HG02798 (cell line): ENCODE data around the gene HPSE2.

Experiments used
- ATAC-seq: cut with Tn5 transposase; IDR thresholded peaks from one replicate; pipeline ENCODE4 v1.9.1; 2021; ENCODE audit warnings: mild to moderate bottlenecking; ENCODE audit not compliant: unreplicated experiment, poor library complexity

HPSE2 gene

GRCh38 chr10:98453729-98454128, 781.9 kb downstream of the HPSE2 start:
- no peak for ATAC-seq

- ATAC-seq = no peak
These were observed 785.0 kb downstream of the HPSE2 start for GRCh38 chr10:98450618-98451017.

GRCh38 chr10:98449287-98449686, 786.4 kb downstream of the HPSE2 start:
- ATAC-seq = no peak

- ATAC-seq = peak; percentile 93
These were observed 788.9 kb downstream of the HPSE2 start, which contains the start of gene HPS1 for GRCh38 chr10:98446661-98447221. HPS1 (minus strand) TSS chr10:98446935; CDS start chr10:98443240, 3,695 bp downstream.

- peak; percentile 41 for ATAC-seq
These were observed 789.4 kb downstream of the HPSE2 start for GRCh38 chr10:98446151-98446660.

- ATAC-seq = no peak
These were observed 790.3 kb downstream of the HPSE2 start for GRCh38 chr10:98445200-98445812.

GRCh38 chr10:98444314-98445006, 791.2 kb downstream of the HPSE2 start:
- ATAC-seq = no peak

GRCh38 chr10:98438715-98439114, 796.9 kb downstream of the HPSE2 start:
- no peak for ATAC-seq

GRCh38 chr10:98436704-98437103, 798.9 kb downstream of the HPSE2 start:
- no peak for ATAC-seq

- no peak for ATAC-seq
These were observed 800.5 kb downstream of the HPSE2 start for GRCh38 chr10:98435178-98435577.

GRCh38 chr10:98433881-98434732, 801.5 kb downstream of the HPSE2 start:
- ATAC-seq = no peak

GRCh38 chr10:98433371-98433770, 802.3 kb downstream of the HPSE2 start:
- no peak for ATAC-seq

- ATAC-seq = no peak
These were observed 803.3 kb downstream of the HPSE2 start for GRCh38 chr10:98432330-98432729.

GRCh38 chr10:98431016-98431415, 804.6 kb downstream of the HPSE2 start:
- no peak for ATAC-seq

- no peak for ATAC-seq
These were observed 805.2 kb downstream of the HPSE2 start for GRCh38 chr10:98430427-98430826.

- no peak for ATAC-seq
These were observed 806.2 kb downstream of the HPSE2 start for GRCh38 chr10:98429320-98430072.

- ATAC-seq = no peak
These were observed 808.6 kb downstream of the HPSE2 start for GRCh38 chr10:98427011-98427515.

- ATAC-seq = peak; percentile 66
These were observed 809.9 kb downstream of the HPSE2 start for GRCh38 chr10:98425511-98426352.
